BJ (cell line): ENCODE results near the gene SYT17. TPM values are rescaled to one million over a fixed set of nuclear protein-coding genes. Genes with fewer than 3 reads are reported as not detected.

Experiments
- CTCF ChIA-PET: fragments of 350-600 bp; formaldehyde crosslinking; extraction: SDS; loops from one replicate; lab custom pipeline; 2021; ENCODE audit warnings: antibody characterized with exemption, inconsistent platforms; lab: Yijun Ruan, JAX
- POLR2A ChIA-PET: fragments of 300-600 bp; sonication (Branson Sonifier 250); formaldehyde crosslinking; extraction: SDS; loops from one replicate; lab custom pipeline; 2021; ENCODE audit warnings: antibody characterized with exemption; lab: Charles Lee
- DNase-seq: peaks from one replicate; pipeline ENCODE4 v3.0.0-alpha.2; 2011; ENCODE audit warnings: low read depth
- H3K27me3 ChIP-seq: 2 replicates; pipeline ENCODE4 v1.6.0; 2011; ENCODE audit warnings: low read length; ENCODE audit not compliant: control insufficient read depth, insufficient read depth
- H3K36me3 ChIP-seq: 2 replicates; pipeline ENCODE4 v1.5.1; 2011; ENCODE audit warnings: low read length; ENCODE audit not compliant: control insufficient read depth, insufficient read depth
- H3K4me3 ChIP-seq: 2 replicates; pipeline ENCODE4 v1.5.1; 2011; ENCODE audit warnings: low read depth, mild to moderate bottlenecking, control low read depth, low read length
- polyA plus RNA-seq: library from polyadenylated mRNA; depleted of rRNA; stranded (reverse); fragments of >200 nt; gene quantifications from 2 replicates; pipeline ENCODE4 v1.2.3, GENCODE V29; 2011
- TF ChIP-seq, protein P1 (sequence below): IDR thresholded peaks from 2 replicates; pipeline ENCODE4 v1.5.1; 2011; ENCODE audit warnings: low read depth, mild to moderate bottlenecking, control low read depth, inconsistent platforms, low read length, moderate library complexity; ENCODE audit not compliant: insufficient read depth

SYT17 gene
- polyA plus RNA-seq, 1 experiment: not detected

DNA sequence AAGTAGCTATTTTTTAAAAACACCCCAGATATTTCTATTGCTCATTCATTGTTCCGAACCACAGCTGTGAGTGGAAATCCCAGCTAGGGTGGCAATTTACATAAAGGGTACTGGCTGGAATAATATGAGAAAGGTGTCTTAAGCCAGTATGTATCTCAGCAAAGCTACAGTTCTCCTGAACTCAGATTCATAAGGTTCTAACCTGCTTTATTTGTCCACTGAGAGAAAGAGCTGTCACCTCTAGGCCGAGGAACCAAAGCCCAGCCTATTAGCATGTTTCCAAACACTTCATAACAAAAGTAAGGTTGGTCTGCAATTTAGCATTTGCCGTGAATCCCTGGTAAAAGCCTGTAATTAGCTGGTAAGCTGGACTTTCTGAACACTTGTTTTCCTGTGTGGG is 60.5 kb downstream of the SYT17 start:
- no peak overlapping the region for H3K4me3 ChIP-seq
- ChIA-PET CTCF (interaction anchor here (0.8 kb wide), 1 partner anchor 23 kb away, joined by 3 read pairs; no protein-coding TSS in a partner anchor), POLR2A (no interaction called here)
- no peaks in the 10 kb centered on the region for H3K36me3 ChIP-seq
- no peak for DNase-seq
- TF ChIP-seq, protein P1, sequence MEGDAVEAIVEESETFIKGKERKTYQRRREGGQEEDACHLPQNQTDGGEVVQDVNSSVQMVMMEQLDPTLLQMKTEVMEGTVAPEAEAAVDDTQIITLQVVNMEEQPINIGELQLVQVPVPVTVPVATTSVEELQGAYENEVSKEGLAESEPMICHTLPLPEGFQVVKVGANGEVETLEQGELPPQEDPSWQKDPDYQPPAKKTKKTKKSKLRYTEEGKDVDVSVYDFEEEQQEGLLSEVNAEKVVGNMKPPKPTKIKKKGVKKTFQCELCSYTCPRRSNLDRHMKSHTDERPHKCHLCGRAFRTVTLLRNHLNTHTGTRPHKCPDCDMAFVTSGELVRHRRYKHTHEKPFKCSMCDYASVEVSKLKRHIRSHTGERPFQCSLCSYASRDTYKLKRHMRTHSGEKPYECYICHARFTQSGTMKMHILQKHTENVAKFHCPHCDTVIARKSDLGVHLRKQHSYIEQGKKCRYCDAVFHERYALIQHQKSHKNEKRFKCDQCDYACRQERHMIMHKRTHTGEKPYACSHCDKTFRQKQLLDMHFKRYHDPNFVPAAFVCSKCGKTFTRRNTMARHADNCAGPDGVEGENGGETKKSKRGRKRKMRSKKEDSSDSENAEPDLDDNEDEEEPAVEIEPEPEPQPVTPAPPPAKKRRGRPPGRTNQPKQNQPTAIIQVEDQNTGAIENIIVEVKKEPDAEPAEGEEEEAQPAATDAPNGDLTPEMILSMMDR: no peak
- no peaks in the 10 kb centered on the region for H3K27me3 ChIP-seq

DNA sequence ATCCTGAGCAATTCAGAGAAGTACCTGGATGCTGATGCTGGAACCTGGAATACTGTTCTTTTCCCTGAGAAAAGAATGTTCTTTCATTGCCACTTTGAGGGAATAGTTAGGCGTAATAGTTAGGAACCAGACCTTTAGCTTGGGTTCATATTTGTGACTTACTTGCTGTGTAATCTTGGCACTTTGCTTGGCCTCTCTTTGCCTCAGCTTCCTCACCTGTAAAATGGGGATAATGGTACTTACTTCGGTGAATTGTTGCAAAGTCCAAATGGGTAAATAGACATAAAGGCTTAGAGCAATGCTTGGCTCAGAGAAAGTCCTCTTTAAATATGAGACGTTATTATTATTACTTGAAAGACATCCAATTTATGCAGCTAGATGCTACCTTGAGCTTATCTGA is 62.5 kb downstream of the SYT17 start:
- DNase-seq: no peak

DNA sequence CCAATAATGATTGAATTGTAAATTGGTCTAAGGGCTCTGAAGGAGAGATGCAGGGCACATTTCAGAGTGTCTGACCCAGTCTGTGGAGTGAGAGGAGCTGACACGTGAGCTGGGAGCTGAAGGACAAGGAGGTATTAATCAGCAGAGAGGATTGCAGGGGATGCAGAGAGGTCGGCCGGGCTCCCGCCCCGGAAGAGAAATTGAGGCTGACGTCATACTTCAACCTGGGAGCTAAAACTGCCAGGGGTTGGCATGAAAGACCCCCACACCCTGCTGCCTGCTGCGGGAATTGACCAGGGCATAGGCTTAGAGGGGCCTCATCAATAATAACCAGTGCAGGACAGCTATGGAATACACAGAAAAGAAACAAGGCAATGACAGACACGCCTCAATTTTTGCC is 63.8 kb downstream of the SYT17 start:
- ChIA-PET POLR2A (no interaction called here), CTCF (interaction anchor here (0.6 kb wide), 1 partner anchor 264 kb away, joined by 3 read pairs; no protein-coding TSS in a partner anchor)
- no peaks in the 10 kb centered on the region for H3K27me3 ChIP-seq
- no peak for DNase-seq
- H3K4me3 ChIP-seq: no peak overlapping the region
- no peaks in the 10 kb centered on the region for H3K36me3 ChIP-seq
- TF ChIP-seq, protein P1: no peak

More for the DNA sequence above, 62.5 kb downstream of the SYT17 start:
- H3K36me3 ChIP-seq: no peaks in the 10 kb centered on the region
- H3K4me3 ChIP-seq: no peak overlapping the region
- TF ChIP-seq, protein P1: no peak
- ChIA-PET POLR2A (no interaction called here), CTCF (interaction anchor here (0.7 kb wide), 1 partner anchor 208 kb away, joined by 5 read pairs; no protein-coding TSS in a partner anchor)
- no peaks in the 10 kb centered on the region for H3K27me3 ChIP-seq

DNA sequence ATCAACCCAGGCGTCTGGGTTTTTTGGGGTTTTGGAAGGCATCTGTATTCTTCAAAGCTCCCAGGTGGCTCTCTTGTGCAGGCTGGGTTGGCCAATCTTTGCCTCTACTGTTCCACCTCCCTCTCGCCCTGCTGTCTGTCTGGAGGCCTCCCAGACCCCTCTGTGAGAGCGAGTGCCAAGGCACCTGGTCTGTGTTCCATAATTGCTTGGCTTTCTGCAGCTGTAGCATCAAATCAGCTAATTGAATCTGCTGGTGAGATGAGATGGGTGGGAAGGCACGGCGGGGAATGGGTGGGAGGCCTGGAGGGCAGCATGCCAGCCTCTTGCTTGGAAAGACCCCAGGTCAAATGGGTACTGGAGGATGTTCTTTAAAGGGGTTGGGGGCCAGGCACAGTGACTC is 64.9 kb downstream of the SYT17 start:
- TF ChIP-seq, protein P1: no peak
- DNase-seq: no peak
- ChIA-PET POLR2A (no interaction called here), CTCF (no interaction called here)
- H3K36me3 ChIP-seq: no peaks in the 10 kb centered on the region
- H3K4me3 ChIP-seq: no peak overlapping the region
- H3K27me3 ChIP-seq: no peaks in the 10 kb centered on the region

DNA sequence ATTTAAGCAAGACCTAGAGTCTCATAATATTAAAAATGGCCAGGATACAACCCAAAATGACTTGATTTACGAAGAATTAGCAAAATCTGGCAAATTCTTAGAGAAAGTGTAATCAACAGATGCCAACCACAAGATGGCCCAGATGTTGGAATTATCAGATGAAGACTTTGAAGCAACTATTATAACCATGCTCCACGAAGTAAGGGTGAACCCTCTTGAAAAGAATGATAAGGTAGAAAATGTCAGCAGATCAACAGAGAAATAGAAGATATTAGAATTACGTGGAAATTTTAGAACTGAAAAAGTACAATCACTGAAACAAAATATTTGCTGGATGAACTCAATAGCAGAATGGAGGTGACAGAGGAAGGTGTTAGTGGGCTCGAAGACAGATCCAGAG is 67.4 kb downstream of the SYT17 start:
- H3K36me3 ChIP-seq: no peaks in the 10 kb centered on the region
- no peaks in the 10 kb centered on the region for H3K27me3 ChIP-seq
- TF ChIP-seq, protein P1: no peak
- no peak for DNase-seq
- ChIA-PET POLR2A (no interaction called here), CTCF (no interaction called here)
- no peak overlapping the region for H3K4me3 ChIP-seq
